Measurements from ENCODE around the gene C1QTNF12. TPM values are rescaled to one million over a fixed set of nuclear protein-coding genes. Genes with fewer than 3 reads are reported as not detected.

The C1QTNF12 gene
- total RNA-seq, 3 donors from 2014 or later = 21.5 to 54.0 (median 36.5) TPM

DNA sequence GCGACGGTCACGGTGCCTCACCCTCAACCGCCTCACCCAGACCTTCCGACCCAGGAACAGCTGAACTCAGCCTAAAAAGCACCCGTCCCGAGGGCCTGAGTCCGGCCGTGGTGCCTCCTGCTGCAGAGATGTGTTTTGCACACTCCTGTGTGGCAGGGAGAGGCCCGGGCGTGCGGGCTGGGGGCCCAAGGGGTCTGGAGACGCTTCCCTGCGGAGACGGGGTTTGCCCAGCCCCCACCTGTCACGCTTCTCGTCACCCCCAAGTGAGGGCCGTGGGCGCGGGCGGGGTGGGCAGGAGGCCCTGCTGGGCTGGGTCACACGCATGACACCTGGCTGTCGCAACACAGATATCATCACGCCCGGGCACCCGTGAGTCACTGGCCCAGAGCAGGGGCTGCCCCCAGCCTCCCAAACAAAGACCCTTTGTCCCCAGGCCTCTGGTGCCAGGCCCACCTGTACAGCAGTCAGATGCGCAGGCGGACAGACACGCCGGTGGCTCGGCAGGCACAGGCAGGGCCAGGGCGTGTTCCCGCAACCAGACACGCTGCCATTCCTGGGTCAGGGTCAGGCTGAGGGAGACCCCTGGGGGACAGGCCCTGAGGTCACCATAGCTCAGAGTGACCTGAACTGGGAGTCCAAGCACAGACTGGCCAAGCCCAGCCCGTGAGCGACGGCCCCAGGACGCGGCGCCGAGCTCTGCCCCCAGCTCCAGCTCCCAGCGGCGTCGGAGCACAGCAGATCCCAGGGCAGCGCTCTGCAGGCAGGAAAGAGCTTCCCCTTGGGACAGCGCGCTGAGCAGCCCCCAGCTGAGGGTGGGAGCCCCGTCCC lies 8.4 kb downstream of the C1QTNF12 start:
- no peak for DNase-seq
- intact Hi-C loops (cut with DNase I, micrococcal nuclease) = no loop called here

DNA sequence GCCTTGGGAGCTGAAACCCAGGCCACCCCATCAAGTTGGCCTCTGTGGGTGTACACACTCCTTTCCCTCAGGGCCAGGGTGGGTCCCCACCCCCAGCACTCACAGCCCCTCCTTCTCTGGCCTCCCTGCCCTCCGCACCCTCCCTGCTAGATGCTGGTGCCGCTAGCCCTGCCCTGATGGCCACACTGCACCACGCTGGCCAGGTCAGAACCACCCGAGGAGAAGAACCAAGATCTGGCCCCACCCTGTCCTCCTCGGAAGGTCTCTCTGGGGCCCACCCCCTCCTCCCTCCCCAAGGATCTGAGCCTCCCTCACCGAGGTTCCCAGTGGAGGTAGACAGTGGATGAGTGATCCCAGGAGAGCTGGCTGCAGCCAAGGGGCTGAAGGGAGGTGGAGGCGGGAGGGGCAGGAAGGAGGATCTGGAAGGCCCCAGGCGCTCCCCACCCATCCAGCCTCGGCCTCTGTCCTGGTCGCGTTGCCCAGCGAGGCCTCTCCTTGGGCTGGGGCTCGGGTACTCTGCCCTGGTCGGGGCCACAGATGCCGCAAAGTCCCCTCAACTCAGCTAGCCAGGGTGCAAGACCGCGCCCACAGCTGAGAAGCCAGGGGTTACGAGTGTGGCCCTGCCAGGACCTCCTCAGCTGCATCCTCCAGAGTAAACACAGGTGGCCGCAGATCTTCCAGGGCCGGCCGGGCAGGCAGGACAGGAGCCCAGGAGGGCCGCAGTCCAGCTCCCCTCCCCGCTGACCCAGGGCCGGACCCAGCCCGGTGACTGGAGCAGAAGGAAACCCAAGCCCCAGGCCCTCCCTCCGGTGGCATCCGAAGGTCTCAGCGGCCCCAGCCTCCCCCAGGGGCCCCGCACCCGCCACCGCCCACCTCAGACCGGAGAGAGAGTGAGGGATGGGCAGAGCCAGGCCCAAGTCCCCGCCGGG lies 9.3 kb downstream of the C1QTNF12 start:
- Histone ChIP-seq H3K4me3 (no peak overlapping the region), H3K36me3 (ENCODE audit: low read depth) (no peaks in the 10 kb centered on the region)
- ATAC-seq = peak; percentile 10

More for the DNA sequence above, 8.4 kb downstream of the C1QTNF12 start:
- Histone ChIP-seq H3K9me3 (no peaks in the 10 kb centered on the region), H3K4me3 (no peak overlapping the region), H3K4me1 (ENCODE audit: low read depth) (peaks cover 21% of the 10 kb centered on the region), H3K36me3 (ENCODE audit: low read depth) (no peaks in the 10 kb centered on the region)
- peak; percentile 31 for ATAC-seq
- TF ChIP-seq, protein P1, sequence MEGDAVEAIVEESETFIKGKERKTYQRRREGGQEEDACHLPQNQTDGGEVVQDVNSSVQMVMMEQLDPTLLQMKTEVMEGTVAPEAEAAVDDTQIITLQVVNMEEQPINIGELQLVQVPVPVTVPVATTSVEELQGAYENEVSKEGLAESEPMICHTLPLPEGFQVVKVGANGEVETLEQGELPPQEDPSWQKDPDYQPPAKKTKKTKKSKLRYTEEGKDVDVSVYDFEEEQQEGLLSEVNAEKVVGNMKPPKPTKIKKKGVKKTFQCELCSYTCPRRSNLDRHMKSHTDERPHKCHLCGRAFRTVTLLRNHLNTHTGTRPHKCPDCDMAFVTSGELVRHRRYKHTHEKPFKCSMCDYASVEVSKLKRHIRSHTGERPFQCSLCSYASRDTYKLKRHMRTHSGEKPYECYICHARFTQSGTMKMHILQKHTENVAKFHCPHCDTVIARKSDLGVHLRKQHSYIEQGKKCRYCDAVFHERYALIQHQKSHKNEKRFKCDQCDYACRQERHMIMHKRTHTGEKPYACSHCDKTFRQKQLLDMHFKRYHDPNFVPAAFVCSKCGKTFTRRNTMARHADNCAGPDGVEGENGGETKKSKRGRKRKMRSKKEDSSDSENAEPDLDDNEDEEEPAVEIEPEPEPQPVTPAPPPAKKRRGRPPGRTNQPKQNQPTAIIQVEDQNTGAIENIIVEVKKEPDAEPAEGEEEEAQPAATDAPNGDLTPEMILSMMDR (IDR thresholded peaks at IDR 0.05) = no peak

DNA sequence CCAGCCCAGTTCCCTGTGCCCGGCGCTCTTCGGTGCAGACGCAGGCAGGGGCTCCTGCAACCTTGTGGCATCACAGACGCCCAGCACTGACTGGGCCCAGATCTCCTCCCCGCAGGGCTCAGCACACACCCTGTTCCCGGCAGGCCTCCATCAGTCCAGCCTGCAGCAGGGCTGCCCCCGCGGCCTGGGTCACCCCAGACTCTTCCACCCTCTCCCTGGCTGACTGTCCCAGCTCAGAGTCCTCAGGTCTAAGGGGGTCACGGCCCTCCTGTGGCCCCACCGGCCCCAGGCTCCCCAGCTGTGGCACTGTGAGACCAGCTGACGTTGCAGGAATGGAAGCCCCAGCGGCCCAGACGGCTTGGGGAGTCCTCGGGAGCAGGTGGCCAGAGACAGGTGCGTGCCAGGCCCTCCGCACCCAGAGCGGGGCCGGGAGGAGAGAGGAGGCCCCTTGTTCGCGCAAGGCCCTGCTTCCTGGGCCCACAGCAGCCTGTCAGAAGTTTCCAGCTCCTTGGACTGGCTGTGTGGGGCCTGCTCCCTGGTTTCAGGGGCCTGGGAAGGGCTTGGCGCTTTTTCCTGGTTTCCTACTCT lies 10.3 kb downstream of the C1QTNF12 start:
- DNase-seq = no peak
- intact Hi-C loops (cut with DNase I, micrococcal nuclease) = no loop called here

More for the DNA sequence above, 9.3 kb downstream of the C1QTNF12 start:
- intact Hi-C loops (cut with DNase I, micrococcal nuclease) = no loop called here
- DNase-seq = no peak
- no peaks in the 10 kb centered on the region for H3K9me3 ChIP-seq
- peaks cover 26% of the 10 kb centered on the region for H3K4me1 ChIP-seq (ENCODE audit: low read depth)
- TF ChIP-seq, protein P1 (IDR thresholded peaks at IDR 0.05) = no peak

DNA sequence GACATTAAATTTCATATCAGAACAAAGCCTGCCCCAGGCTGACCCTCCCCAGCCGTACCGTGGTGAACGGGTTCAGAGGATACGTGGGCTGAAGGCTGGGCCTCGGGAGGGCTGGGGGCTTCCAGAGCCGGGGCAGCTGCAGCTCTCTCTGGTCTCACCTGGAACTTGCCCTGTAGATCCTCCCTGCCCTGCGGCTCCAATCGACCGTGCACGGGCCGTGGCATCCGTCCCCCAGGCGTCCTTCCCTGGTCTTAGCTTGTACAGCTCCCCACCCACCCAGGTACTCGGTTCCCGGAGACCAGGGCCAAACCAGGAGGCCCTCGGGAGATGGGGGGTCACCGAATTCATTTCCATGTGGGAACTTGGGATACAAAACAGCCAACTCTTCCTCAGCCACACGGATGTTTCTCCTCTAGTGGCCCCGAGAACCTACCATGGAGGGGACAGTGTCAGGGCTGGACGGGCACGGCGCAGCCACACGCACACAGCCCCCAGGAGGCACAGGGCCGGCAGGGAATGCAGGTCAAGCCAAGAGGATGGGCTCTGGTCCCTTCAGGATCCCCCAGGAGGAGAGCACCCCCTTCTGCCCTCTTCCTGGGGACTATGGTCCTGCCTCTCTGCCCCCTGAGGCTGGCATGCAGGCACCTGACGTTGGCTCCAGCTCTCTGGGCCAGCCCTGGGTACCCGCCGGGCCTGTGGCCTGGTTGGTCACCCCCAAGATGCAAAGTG lies 11.3 kb downstream of the C1QTNF12 start:
- Histone ChIP-seq H3K36me3 (ENCODE audit: low read depth) (no peaks in the 10 kb centered on the region), H3K9me3 (no peaks in the 10 kb centered on the region), H3K4me3 (no peak overlapping the region), H3K4me1 (ENCODE audit: low read depth) (peaks cover 33% of the 10 kb centered on the region)
- TF ChIP-seq, protein P1 (IDR thresholded peaks at IDR 0.05) = no peak
- no peak for DNase-seq
- intact Hi-C loops (cut with DNase I, micrococcal nuclease) = no loop called here
- ATAC-seq = no peak

More for the DNA sequence above, 10.3 kb downstream of the C1QTNF12 start:
- TF ChIP-seq, protein P1 (IDR thresholded peaks at IDR 0.05) = no peak
- H3K4me1 ChIP-seq (ENCODE audit: low read depth) = peaks cover 26% of the 10 kb centered on the region
- no peaks in the 10 kb centered on the region for H3K36me3 ChIP-seq (ENCODE audit: low read depth)
- H3K4me3 ChIP-seq = no peak overlapping the region
- no peaks in the 10 kb centered on the region for H3K9me3 ChIP-seq
- ATAC-seq = no peak

All from mucosa of descending colon (tissue), 3 donors.